Psoas muscle (tissue), 8 donors: ENCODE results near the gene DYNLRB1. TPM values are rescaled to one million over a fixed set of nuclear protein-coding genes. Genes with fewer than 3 reads are reported as not detected.

Experiments
- ATAC-seq, 4 donors: fragments of 200-7000 bp; cut with Tn5 transposase; one replicate each; pipeline ENCODE4 v1.9.1; 2020; ENCODE audit warnings: moderate library complexity in 3 of 4, mild to moderate bottlenecking in 2 of 4
- DNase-seq, 2 donors: peaks; one replicate each; pipeline ENCODE4 v3.0.0-alpha.2; 2020
- H3K27ac ChIP-seq: fragments of 200-600 bp; one replicate; pipeline ENCODE4 v1.8.0; 2022
- H3K27me3 ChIP-seq, 3 donors: fragments of 200-600 bp in 1 of 3; one replicate each; pipeline versions ENCODE4 v1.6.1 to v1.8.0; 2013 to 2022; ENCODE audit warnings: low read length in 2 of 3, mild to moderate bottlenecking in 2 of 3, moderate library complexity in 1 of 3; ENCODE audit not compliant: insufficient read depth in 3 of 3
- H3K36me3 ChIP-seq, 2 donors: fragments of 200-600 bp in 1 of 2; one replicate each; pipeline versions ENCODE4 v1.6.1 to v1.8.0; 2013 to 2022; ENCODE audit warnings: low read depth in 1 of 2, mild to moderate bottlenecking in 1 of 2, moderate library complexity in 1 of 2; ENCODE audit not compliant: insufficient read depth in 1 of 2
- H3K4me1 ChIP-seq: fragments of 200-600 bp; one replicate; pipeline ENCODE4 v1.8.0; 2022
- H3K4me3 ChIP-seq: fragments of 200-600 bp; one replicate; pipeline ENCODE4 v1.8.0; 2022; ENCODE audit warnings: mild to moderate bottlenecking
- H3K9me3 ChIP-seq: fragments of 200-600 bp; one replicate; pipeline ENCODE4 v1.8.0; 2022
- WGBS, 3 donors: extraction: QIAGEN DNeasy Blood & Tissue Kit; methylation state at CpG; one replicate each; pipeline versions ENCODE4 v1.1.6 to v1.1.7; 2013; 5-methylcytosine and 5-hydroxymethylcytosine counted together
- intact Hi-C, 2 donors: fragments of 100-400 bp; cut with DNase I; formaldehyde crosslinking; loops; one replicate each; pipeline versions ENCODE4 v1.11.0 to v1.14.2; 2022
- polyA plus RNA-seq, 3 donors: library from polyadenylated mRNA; stranded (reverse); fragments of 200-250 nt; gene quantifications; one replicate each; pipeline ENCODE4 v1.2.3, GENCODE V29; 2013
- total RNA-seq, 4 donors: library from RNA; stranded (reverse); fragmentation: NEBNext Ultra II Directional in 2 of 4; extraction: Animal tissue kit (Norgen Biotek cat#: 25700) in 2 of 4; gene quantifications; one replicate each; pipeline versions ENCODE4 v1.2.1 to v1.2.4, GENCODE V29; 2021 to 2023
- TF ChIP-seq, protein P1 (sequence below): fragments of 200-600 bp; IDR thresholded peaks from one replicate; pipeline ENCODE4 v1.8.0; 2022; ENCODE audit warnings: antibody characterized with exemption
- donor health status: healthy with polysubstance abuse.
- donor health status: DM: no; HTN: no; CAD: no; lungs with moderate emphysema.
- donor health status: Bipolar disorder and iron deficiency.
- donor health status: healthy.
- donor health status: DM: yes; HTN: yes; CAD: no.
- donor health status: DM: no; HTN: no; CAD: no.
- donor health status: DM: no; HTN: no; CAD: no.
- donor health status: DM: yes; HTN: yes; CAD: no.

Gene DYNLRB1
- total and polyA plus RNA-seq, 7 donors = 93.2 to 179 (median 119) TPM

DNA sequence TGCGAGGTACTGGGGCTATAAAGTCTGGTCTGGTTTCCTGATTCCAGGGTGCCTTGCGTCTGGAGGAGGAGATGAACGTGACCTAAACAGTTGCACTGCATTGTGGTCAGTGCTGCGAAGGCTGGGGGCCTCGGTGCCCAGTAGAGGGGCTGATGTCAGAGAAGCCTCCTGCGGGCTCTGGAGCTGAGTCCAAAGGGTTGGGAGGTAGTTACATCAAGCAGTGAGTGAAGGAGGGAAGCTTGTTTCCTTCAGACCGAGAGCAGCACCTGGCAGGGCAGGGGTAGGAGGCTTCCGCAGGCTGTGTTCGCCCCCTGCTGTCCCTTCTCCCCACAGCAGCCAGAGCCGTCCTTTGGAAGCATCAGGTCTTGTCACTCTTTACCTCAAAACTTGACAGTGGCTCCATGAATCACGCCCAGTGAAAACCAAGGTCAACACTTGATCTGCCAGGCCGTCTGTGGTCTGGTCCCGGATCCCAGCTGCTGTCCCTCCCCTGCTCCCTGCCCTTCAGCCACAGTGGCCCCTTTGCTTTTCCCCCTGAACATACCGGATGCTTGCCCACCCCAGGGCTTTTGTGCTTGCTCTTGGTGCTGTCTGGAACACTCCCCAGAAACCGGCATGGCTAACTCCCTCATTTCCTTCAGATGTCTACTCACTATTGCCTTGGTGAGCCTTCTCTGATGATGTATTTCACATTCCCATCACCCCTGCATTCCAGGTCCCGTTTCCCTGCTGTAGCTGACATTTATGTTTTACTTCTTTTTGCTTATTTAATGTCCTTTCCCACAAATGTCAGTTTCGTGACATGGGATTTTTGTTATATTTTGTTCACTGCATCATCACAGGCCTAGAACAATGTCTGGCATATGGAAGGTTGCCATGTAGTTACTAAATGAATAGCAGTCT is 7.0 kb downstream of the DYNLRB1 start:
- Histone ChIP-seq H3K4me1 (peaks cover 56% of the 10 kb centered on the region), H3K9me3 (no peaks in the 10 kb centered on the region), H3K27ac (peak overlapping the region; percentile 79), H3K27me3 (no peaks in the 10 kb centered on the region), H3K36me3 (peaks cover 0 to 25% of the 10 kb centered on the region in 2 donors), H3K4me3 (no peak overlapping the region)
- ATAC-seq = peak; percentile 76 to 83 (median 82)
- TF ChIP-seq, protein P1, sequence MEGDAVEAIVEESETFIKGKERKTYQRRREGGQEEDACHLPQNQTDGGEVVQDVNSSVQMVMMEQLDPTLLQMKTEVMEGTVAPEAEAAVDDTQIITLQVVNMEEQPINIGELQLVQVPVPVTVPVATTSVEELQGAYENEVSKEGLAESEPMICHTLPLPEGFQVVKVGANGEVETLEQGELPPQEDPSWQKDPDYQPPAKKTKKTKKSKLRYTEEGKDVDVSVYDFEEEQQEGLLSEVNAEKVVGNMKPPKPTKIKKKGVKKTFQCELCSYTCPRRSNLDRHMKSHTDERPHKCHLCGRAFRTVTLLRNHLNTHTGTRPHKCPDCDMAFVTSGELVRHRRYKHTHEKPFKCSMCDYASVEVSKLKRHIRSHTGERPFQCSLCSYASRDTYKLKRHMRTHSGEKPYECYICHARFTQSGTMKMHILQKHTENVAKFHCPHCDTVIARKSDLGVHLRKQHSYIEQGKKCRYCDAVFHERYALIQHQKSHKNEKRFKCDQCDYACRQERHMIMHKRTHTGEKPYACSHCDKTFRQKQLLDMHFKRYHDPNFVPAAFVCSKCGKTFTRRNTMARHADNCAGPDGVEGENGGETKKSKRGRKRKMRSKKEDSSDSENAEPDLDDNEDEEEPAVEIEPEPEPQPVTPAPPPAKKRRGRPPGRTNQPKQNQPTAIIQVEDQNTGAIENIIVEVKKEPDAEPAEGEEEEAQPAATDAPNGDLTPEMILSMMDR = peak; percentile 72
- intact Hi-C loops = loop anchor here (2.0 to 10.0 kb wide), 3 partner anchors 210 to 328 kb away; no protein-coding TSS in a partner anchor
- 44 to 48% (median 47%) methylated on average over 17 of the region's 17 CpGs for WGBS, 3 donors
- DNase-seq = peak; percentile 60 to 79

GRCh38 chr20:34524426-34524825 is 8.2 kb downstream of the DYNLRB1 start:
- Histone ChIP-seq H3K4me3 (no peak overlapping the region), H3K27ac (peak overlapping the region; percentile 79), H3K27me3 (no peaks in the 10 kb centered on the region), H3K9me3 (no peaks in the 10 kb centered on the region), H3K36me3 (peaks cover 0 to 36% of the 10 kb centered on the region in 2 donors), H3K4me1 (peaks cover 63% of the 10 kb centered on the region)
- intact Hi-C loops = loop anchor here (5.0 to 10.0 kb wide), 2 partner anchors 212 to 330 kb away; no protein-coding TSS in a partner anchor
- DNase-seq (no peak), ATAC-seq (peak in 1 of 4 donors; percentile 16)
- TF ChIP-seq, protein P1 = no peak
- 81 to 83% (median 81%) methylated on average over 10 to 11 of the region's 11 CpGs for WGBS, 3 donors

DNA sequence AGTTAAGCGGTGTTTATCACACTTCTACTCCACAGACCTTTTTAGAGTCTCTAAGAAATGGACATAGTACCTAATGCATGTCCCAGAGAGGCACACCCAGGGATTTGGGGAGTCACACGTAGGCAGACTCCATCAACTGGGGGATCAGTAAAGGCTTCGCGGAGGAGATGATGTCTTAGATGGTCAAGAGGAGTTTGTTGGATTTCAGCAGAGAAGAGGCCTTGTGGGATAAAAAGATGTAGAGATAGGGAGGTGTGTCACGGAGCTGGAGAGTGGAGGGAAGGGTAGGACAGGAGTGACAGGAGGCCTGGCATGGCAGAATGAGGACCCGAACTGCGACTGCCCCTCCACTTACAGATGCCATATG is 9.1 kb downstream of the DYNLRB1 start:
- no peak for ATAC-seq
- no peak overlapping the region for H3K4me3 ChIP-seq

DNA sequence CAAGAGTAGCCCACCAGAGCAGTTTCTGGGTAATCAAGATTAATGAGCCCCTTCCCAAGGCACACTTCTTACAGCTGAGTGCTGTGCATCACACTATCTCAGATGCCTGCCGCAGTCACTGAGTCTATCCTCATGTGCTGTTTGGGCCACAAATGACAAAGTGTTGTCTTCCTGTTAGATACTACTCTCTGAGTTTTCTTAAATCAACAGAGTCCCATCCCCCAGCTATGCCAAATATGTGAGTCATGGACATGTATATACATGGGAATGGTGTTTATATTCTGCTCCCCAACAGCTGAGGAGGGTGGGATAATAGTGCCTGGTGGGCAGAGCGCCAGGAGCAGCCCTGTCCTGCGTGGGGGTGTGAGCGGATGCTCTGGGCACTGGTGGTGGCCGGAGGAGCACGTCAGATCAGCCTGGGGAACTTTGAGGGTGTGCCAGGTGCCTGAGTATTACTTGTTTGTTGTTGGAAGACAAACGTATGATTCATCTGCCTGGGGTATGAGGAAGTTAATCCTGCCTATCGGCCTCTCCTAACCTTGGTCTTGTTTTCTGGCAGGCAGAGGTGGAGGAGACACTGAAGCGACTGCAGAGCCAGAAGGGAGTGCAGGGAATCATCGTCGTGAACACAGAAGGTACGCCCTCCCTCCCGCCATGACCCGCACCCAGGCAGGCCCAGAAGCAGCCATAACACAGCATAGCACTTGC is 9.6 kb downstream of the DYNLRB1 start:
- peak; percentile 82 to 89 (median 88) for ATAC-seq
- Histone ChIP-seq H3K27ac (peak overlapping the region; percentile 79), H3K4me1 (peaks cover 51% of the 10 kb centered on the region), H3K27me3 (no peaks in the 10 kb centered on the region), H3K4me3 (no peak overlapping the region), H3K36me3 (peaks cover 0 to 44% of the 10 kb centered on the region in 2 donors), H3K9me3 (no peaks in the 10 kb centered on the region)
- WGBS, 3 donors = 30 to 36% (median 34%) methylated on average over 14 of the region's 14 CpGs
- TF ChIP-seq, protein P1 = no peak
- peak; percentile 86 to 92 for DNase-seq
- intact Hi-C loops = loop anchor here in 1 of 2 donors (10.0 kb wide), 1 partner anchor 331 kb away; no protein-coding TSS in a partner anchor

More for the DNA sequence above, 9.1 kb downstream of the DYNLRB1 start:
- H3K27ac ChIP-seq = peak overlapping the region; percentile 79
- peaks cover 0 to 39% of the 10 kb centered on the region in 2 donors for H3K36me3 ChIP-seq
- H3K27me3 ChIP-seq = no peaks in the 10 kb centered on the region
- intact Hi-C loops = loop anchor here in 1 of 2 donors (10.0 kb wide), 1 partner anchor 331 kb away; no protein-coding TSS in a partner anchor
- no peak for DNase-seq
- WGBS, 3 donors = 86 to 93% (median 92%) methylated on average over 7 of the region's 7 CpGs
- TF ChIP-seq, protein P1 = no peak
- no peaks in the 10 kb centered on the region for H3K9me3 ChIP-seq
- peaks cover 56% of the 10 kb centered on the region for H3K4me1 ChIP-seq
